GM23248 (cell line): Measurements from ENCODE around the gene STAT5A. TPM values are rescaled to one million over a fixed set of nuclear protein-coding genes. Genes with fewer than 3 reads are reported as not detected.

Experiments used
- DNase-seq: peaks from one replicate; pipeline ENCODE4 v3.0.0-alpha.2; 2015
- H2AFZ ChIP-seq: fragments of 200-600 bp; sonication (generic); 2 replicates; pipeline ENCODE4 v1.6.1; 2016; ENCODE audit warnings: antibody characterized with exemption
- H3F3A ChIP-seq: fragments of 200-600 bp; sonication (generic); 2 replicates; pipeline ENCODE4 v1.6.1; 2016; ENCODE audit warnings: mild to moderate bottlenecking, antibody characterized with exemption, mixed run types; ENCODE audit not compliant: insufficient read depth
- H3K27ac ChIP-seq: fragments of 200-600 bp; sonication (generic); 2 replicates; pipeline ENCODE4 v1.5.1; 2016; ENCODE audit warnings: mild to moderate bottlenecking
- H3K27me3 ChIP-seq: fragments of 200-600 bp; sonication (generic); replicated peaks from 2 replicates; pipeline ENCODE4 v1.6.1; 2016; ENCODE audit warnings: mild to moderate bottlenecking; ENCODE audit not compliant: insufficient read depth
- H3K36me3 ChIP-seq: fragments of 200-600 bp; sonication (generic); 2 replicates; pipeline ENCODE4 v1.6.1; 2016; ENCODE audit warnings: low read depth, mild to moderate bottlenecking
- H3K4me1 ChIP-seq: fragments of 200-600 bp; sonication (generic); 2 replicates; pipeline ENCODE4 v1.6.1; 2016; ENCODE audit warnings: mild to moderate bottlenecking; ENCODE audit not compliant: insufficient read depth
- H3K4me2 ChIP-seq: fragments of 200-600 bp; sonication (generic); one replicate; pipeline ENCODE4 v1.6.1; 2016; ENCODE audit warnings: mild to moderate bottlenecking; ENCODE audit not compliant: unreplicated experiment
- H3K4me3 ChIP-seq: fragments of 200-600 bp; sonication (generic); 2 replicates; pipeline ENCODE4 v1.5.1; 2016; ENCODE audit warnings: mild to moderate bottlenecking
- H3K79me2 ChIP-seq: fragments of 200-600 bp; sonication (generic); 2 replicates; pipeline ENCODE4 v1.6.1; 2016; ENCODE audit warnings: mild to moderate bottlenecking; ENCODE audit not compliant: insufficient read depth
- H3K9ac ChIP-seq: fragments of 200-600 bp; sonication (generic); 2 replicates; pipeline ENCODE4 v1.6.1; 2016; ENCODE audit warnings: mild to moderate bottlenecking
- H3K9me2 ChIP-seq: fragments of 200-600 bp; sonication (generic); 2 replicates; pipeline ENCODE4 v1.6.1; 2016; ENCODE audit warnings: mixed run types, mild to moderate bottlenecking, moderate library complexity; ENCODE audit not compliant: insufficient read depth
- H3K9me3 ChIP-seq: fragments of 200-600 bp; sonication (generic); one replicate; pipeline ENCODE4 v1.6.1; 2017; ENCODE audit warnings: low read depth
- H4K20me1 ChIP-seq: fragments of 200-600 bp; sonication (generic); 2 replicates; pipeline ENCODE4 v1.6.0; 2016; ENCODE audit not compliant: insufficient read depth
- EZH2 ChIP-seq: fragments of 200-600 bp; sonication (generic); IDR thresholded peaks from 2 replicates; pipeline ENCODE4 v1.6.1; 2018; ENCODE audit warnings: antibody characterized with exemption, mild to moderate bottlenecking; ENCODE audit not compliant: insufficient read depth, poor library complexity, severe bottlenecking
- EZH2phosphoT487 ChIP-seq: fragments of 200-600 bp; sonication (generic); IDR thresholded peaks from 2 replicates; pipeline ENCODE4 v1.6.1; 2018; ENCODE audit warnings: antibody characterized with exemption, moderate library complexity, mild to moderate bottlenecking, low read depth; ENCODE audit not compliant: insufficient read depth
- WGBS, 2 experiments: methylation state at CpG; one replicate each; pipeline ENCODE4 v1.1.6; 2015 to 2017; ENCODE audit warnings: low lambda C conversion rate in 2 of 2, low coverage in 1 of 2; ENCODE audit errors: missing lambda C conversion rate in 2 of 2; 5-methylcytosine and 5-hydroxymethylcytosine counted together
- in situ Hi-C: fragments of 300-500 bp; cut with MboI; formaldehyde crosslinking; loops from 2 replicates; pipeline ENCODE4 v1.15.0; 2020
- polyA plus RNA-seq: library from polyadenylated mRNA; unstranded; fragments of >200 nt; fragmentation: Nextera tagmentation; extraction: Ambion mirVana; gene quantifications from 2 replicates; pipeline ENCODE4 v1.2.1, GENCODE V29; 2016
- total RNA-seq: library from RNA; depleted of rRNA; stranded (reverse); fragments of >200 nt; shearing (Covaris generic); gene quantifications from 2 replicates; pipeline ENCODE4 v1.2.3, GENCODE V29; 2014

STAT5A gene
- total and polyA plus RNA-seq, 2 experiments from 2014 or later = 6.8 to 26.3 TPM

- DNase-seq = no peak
- TF ChIP-seq EZH2 (no peak), EZH2phosphoT487 (no peak)
- Histone ChIP-seq H3K4me1 (peaks cover 16% of the 10 kb centered on the region), H3K79me2 (peaks cover 72% of the 10 kb centered on the region), H3K4me2 (no peak overlapping the region), H3K4me3 (no peak overlapping the region), H4K20me1 (peaks cover 6% of the 10 kb centered on the region; the same call in 1 of the 2 replicates), H3K9me2 (no peaks in the 10 kb centered on the region), H3K9ac (no peak overlapping the region), H3K36me3 (no peaks in the 10 kb centered on the region), H3K27ac (no peak overlapping the region), H3F3A (no peaks in the 10 kb centered on the region), H3K27me3 (no peaks in the 10 kb centered on the region), H3K9me3 (no peaks in the 10 kb centered on the region), H2AFZ (no peak overlapping the region)
- in situ Hi-C loops = no loop called here
- WGBS, 2 experiments = 82 to 84% methylated on average over 7 of the region's 7 CpGs
Observed at GRCh38 chr17:42273474-42274252, 14.6 kb upstream of the STAT5A start.

DNA sequence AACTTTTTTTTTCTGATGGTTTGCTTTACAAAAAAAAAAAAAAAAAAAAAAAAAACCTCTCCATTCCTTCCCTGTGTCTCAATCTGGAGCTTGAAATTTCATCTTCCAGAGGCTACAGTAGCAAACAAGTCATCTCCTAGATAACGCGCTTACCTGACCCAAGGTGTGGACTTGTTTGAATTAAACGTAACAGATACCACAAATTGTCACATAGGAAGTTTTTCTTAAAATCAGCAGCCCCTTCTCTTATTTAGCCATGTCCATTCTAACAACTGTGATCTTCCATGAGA, 14.1 kb upstream of the STAT5A start:
- Histone ChIP-seq H3K36me3 (no peaks in the 10 kb centered on the region), H3K27ac (no peak overlapping the region), H3K9me2 (no peaks in the 10 kb centered on the region), H3K4me1 (peaks cover 16% of the 10 kb centered on the region), H4K20me1 (peaks cover 6% of the 10 kb centered on the region; the same call in 1 of the 2 replicates), H3K79me2 (peaks cover 67% of the 10 kb centered on the region), H3K4me3 (peak overlapping the region; percentile 90), H3K9me3 (no peaks in the 10 kb centered on the region), H3K4me2 (no peak overlapping the region), H2AFZ (no peak overlapping the region), H3K9ac (no peak overlapping the region), H3F3A (no peaks in the 10 kb centered on the region), H3K27me3 (no peaks in the 10 kb centered on the region)
- DNase-seq = no peak
- in situ Hi-C loops = no loop called here
- WGBS, 2 experiments = 85 to 86% methylated on average over 3 of the region's 3 CpGs
- no peak for TF ChIP-seq EZH2
- TF ChIP-seq EZH2phosphoT487 = no peak

- H3K4me2 ChIP-seq = peak overlapping the region; percentile 99
Observed at GRCh38 chr17:42274812-42275526, 13.3 kb upstream of the STAT5A start.

GRCh38 chr17:42275527-42276358, 12.6 kb upstream of the STAT5A start:
- TF ChIP-seq EZH2phosphoT487 (no peak), EZH2 (no peak)
- Histone ChIP-seq H4K20me1 (peaks cover 6% of the 10 kb centered on the region; the same call in 1 of the 2 replicates), H3K4me1 (peaks cover 8% of the 10 kb centered on the region), H3K9me3 (no peaks in the 10 kb centered on the region), H3K9me2 (no peaks in the 10 kb centered on the region), H3F3A (no peaks in the 10 kb centered on the region), H2AFZ (peak overlapping the region; percentile 81), H3K36me3 (no peaks in the 10 kb centered on the region), H3K4me3 (peak overlapping the region; percentile 90), H3K27ac (no peak overlapping the region), H3K9ac (peak overlapping the region; percentile 84), H3K4me2 (peak overlapping the region; percentile 99), H3K27me3 (no peaks in the 10 kb centered on the region), H3K79me2 (peaks cover 51% of the 10 kb centered on the region)
- WGBS, 2 experiments = 1% methylated on average over 31 to 56 of the region's 82 CpGs
- in situ Hi-C loops = no loop called here
- DNase-seq = no peak

More at GRCh38 chr17:42274812-42275526, 13.3 kb upstream of the STAT5A start:
- in situ Hi-C loops = no loop called here
- Histone ChIP-seq H3K27ac (no peak overlapping the region), H3K9me2 (no peaks in the 10 kb centered on the region), H4K20me1 (peaks cover 6% of the 10 kb centered on the region; the same call in 1 of the 2 replicates), H3K4me1 (peaks cover 12% of the 10 kb centered on the region), H3K4me3 (peak overlapping the region; percentile 90), H3K36me3 (no peaks in the 10 kb centered on the region), H3F3A (no peaks in the 10 kb centered on the region), H3K27me3 (no peaks in the 10 kb centered on the region), H2AFZ (peak overlapping the region; percentile 81), H3K9ac (peak overlapping the region; percentile 84), H3K9me3 (no peaks in the 10 kb centered on the region), H3K79me2 (peaks cover 59% of the 10 kb centered on the region)
- 11 to 13% methylated on average over 13 of the region's 13 CpGs for WGBS, 2 experiments
- peak; percentile 65 for DNase-seq
- TF ChIP-seq EZH2 = no peak
- TF ChIP-seq EZH2phosphoT487 = no peak
